Immature natural killer cell (primary cell): ENCODE data around the gene SMARCB1. TPM values are rescaled to one million over a fixed set of nuclear protein-coding genes. Genes with fewer than 3 reads are reported as not detected.

Source experiments
- DNase-seq, 3 donors: peaks; one replicate each; pipeline ENCODE4 v3.0.0; 2022; ENCODE audit warnings: mixed read lengths in 1 of 3
- H3K27ac Mint-ChIP-seq, 6 donors: one replicate each; pipeline ENCODE4 v1.8.0; 2020; ENCODE audit warnings: mixed read lengths in 6 of 6, mild to moderate bottlenecking in 5 of 6, inconsistent platforms in 4 of 6, moderate library complexity in 3 of 6
- H3K27me3 Mint-ChIP-seq, 3 donors: one replicate each; pipeline ENCODE4 v1.8.0; 2020 to 2021; ENCODE audit warnings: low read depth in 3 of 3, mild to moderate bottlenecking in 3 of 3, mixed read lengths in 3 of 3, moderate library complexity in 3 of 3, inconsistent platforms in 1 of 3
- H3K36me3 Mint-ChIP-seq, 3 donors: one replicate each; pipeline ENCODE4 v1.8.0; 2020; ENCODE audit warnings: mixed read lengths in 3 of 3, inconsistent platforms in 2 of 3, mild to moderate bottlenecking in 2 of 3
- H3K4me1 Mint-ChIP-seq, 2 donors: one replicate each; pipeline ENCODE4 v1.8.0; 2020; ENCODE audit warnings: inconsistent platforms in 2 of 2, mild to moderate bottlenecking in 2 of 2, mixed read lengths in 2 of 2, moderate library complexity in 1 of 2
- H3K4me3 Mint-ChIP-seq, 5 donors: one replicate each; pipeline ENCODE4 v1.8.0; 2020; ENCODE audit warnings: mild to moderate bottlenecking in 5 of 5, mixed read lengths in 5 of 5, inconsistent platforms in 3 of 5, moderate library complexity in 3 of 5
- H3K9me3 Mint-ChIP-seq, 6 donors: one replicate each; pipeline ENCODE4 v1.8.0; 2020; ENCODE audit warnings: mild to moderate bottlenecking in 6 of 6, mixed read lengths in 6 of 6, inconsistent platforms in 4 of 6, moderate library complexity in 3 of 6
- polyA plus RNA-seq, 3 donors: library from polyadenylated mRNA; unstranded; fragments of 300-500 nt; fragmentation: Illumina TruSeq; gene quantifications; one replicate each; pipeline ENCODE4 v1.2.3, GENCODE V29; 2021

Gene SMARCB1
- polyA plus RNA-seq, 3 donors from 2014 or later, result 28.5 to 49.5 (median 40.3) TPM

GRCh38 chr22:23752750-23753149 is 34.0 kb upstream of the SMARCB1 start:
- Mint-ChIP-seq H3K27ac (peak overlapping the region in 2 of 6 donors; percentile 55 to 76), H3K4me3 (peak overlapping the region; percentile 62 to 84 (median 75)), H3K27me3 (peaks cover 0 to 2% (median 0%) of the 10 kb centered on the region in 3 donors), H3K4me1 (peaks cover 14 to 18% of the 10 kb centered on the region in 2 donors), H3K9me3 (no peaks in the 10 kb centered on the region), H3K36me3 (peaks cover 0 to 5% (median 0%) of the 10 kb centered on the region in 3 donors)
- DNase-seq, result no peak

GRCh38 chr22:23753385-23753784 is 33.4 kb upstream of the SMARCB1 start:
- H3K9me3 Mint-ChIP-seq, result no peaks in the 10 kb centered on the region
- peaks cover 0 to 2% (median 0%) of the 10 kb centered on the region in 3 donors for H3K27me3 Mint-ChIP-seq
- DNase-seq, result no peak
- no peak overlapping the region for H3K27ac Mint-ChIP-seq
- peaks cover 14 to 18% of the 10 kb centered on the region in 2 donors for H3K4me1 Mint-ChIP-seq
- H3K36me3 Mint-ChIP-seq, result peaks cover 0 to 5% (median 0%) of the 10 kb centered on the region in 3 donors
- no peak overlapping the region for H3K4me3 Mint-ChIP-seq

GRCh38 chr22:23754220-23754919 is 32.4 kb upstream of the SMARCB1 start, which contains the start of gene VPREB3:
Gene VPREB3 (minus strand): TSS chr22:23754425. CDS start chr22:23754363, 62 bp downstream.
- H3K4me3 Mint-ChIP-seq, result no peak within 1 kb of the TSS
- peaks cover 0 to 2% (median 0%) of the 10 kb centered on the region in 3 donors for H3K27me3 Mint-ChIP-seq
- peaks cover 0 to 5% (median 0%) of the 10 kb centered on the region in 3 donors for H3K36me3 Mint-ChIP-seq
- peaks cover 14 to 18% of the 10 kb centered on the region in 2 donors for H3K4me1 Mint-ChIP-seq
- no peaks in the 10 kb centered on the region for H3K9me3 Mint-ChIP-seq
- DNase-seq, result no peak
- peak within 1 kb of the TSS in 1 of 6 donors; percentile 7 for H3K27ac Mint-ChIP-seq

- no peaks in the 10 kb centered on the region for H3K36me3 Mint-ChIP-seq
- H3K9me3 Mint-ChIP-seq, result no peaks in the 10 kb centered on the region
- H3K27me3 Mint-ChIP-seq, result peaks cover 0 to 2% (median 0%) of the 10 kb centered on the region in 3 donors
- H3K4me3 Mint-ChIP-seq, result no peak overlapping the region
- H3K4me1 Mint-ChIP-seq, result peaks cover 6 to 12% of the 10 kb centered on the region in 2 donors
- no peak for DNase-seq
- H3K27ac Mint-ChIP-seq, result peak overlapping the region in 1 of 6 donors; percentile 7
These were observed 31.7 kb upstream of the SMARCB1 start for GRCh38 chr22:23754980-23755636.

GRCh38 chr22:23755711-23756110 is 31.1 kb upstream of the SMARCB1 start:
- no peaks in the 10 kb centered on the region for H3K36me3 Mint-ChIP-seq
- H3K27ac Mint-ChIP-seq, result no peak overlapping the region
- DNase-seq, result no peak
- no peaks in the 10 kb centered on the region for H3K9me3 Mint-ChIP-seq
- H3K27me3 Mint-ChIP-seq, result peaks cover 0 to 2% (median under 1%) of the 10 kb centered on the region in 3 donors
- H3K4me1 Mint-ChIP-seq, result peaks cover under 1 to 6% of the 10 kb centered on the region in 2 donors
- no peak overlapping the region for H3K4me3 Mint-ChIP-seq

GRCh38 chr22:23756891-23757290 is 29.9 kb upstream of the SMARCB1 start:
- Mint-ChIP-seq H3K4me3 (no peak overlapping the region), H3K36me3 (no peaks in the 10 kb centered on the region), H3K27me3 (peaks cover 0 to 2% (median 2%) of the 10 kb centered on the region in 3 donors), H3K27ac (peak overlapping the region in 1 of 6 donors; percentile 69), H3K4me1 (peaks cover 0 to 3% of the 10 kb centered on the region in 2 donors), H3K9me3 (no peaks in the 10 kb centered on the region)
- DNase-seq, result no peak

GRCh38 chr22:23759566-23759965 is 27.2 kb upstream of the SMARCB1 start:
- H3K9me3 Mint-ChIP-seq, result no peaks in the 10 kb centered on the region
- peaks cover 0 to 2% (median 0%) of the 10 kb centered on the region in 3 donors for H3K27me3 Mint-ChIP-seq
- H3K27ac Mint-ChIP-seq, result no peak overlapping the region
- no peak for DNase-seq
- no peak overlapping the region for H3K4me3 Mint-ChIP-seq
- no peaks in the 10 kb centered on the region for H3K36me3 Mint-ChIP-seq
- H3K4me1 Mint-ChIP-seq, result peaks cover 16 to 18% of the 10 kb centered on the region in 2 donors

GRCh38 chr22:23760056-23760455 is 26.7 kb upstream of the SMARCB1 start:
- H3K9me3 Mint-ChIP-seq, result no peaks in the 10 kb centered on the region
- H3K27me3 Mint-ChIP-seq, result peaks cover 0 to 2% (median 0%) of the 10 kb centered on the region in 3 donors
- H3K4me3 Mint-ChIP-seq, result no peak overlapping the region
- no peak for DNase-seq
- no peak overlapping the region for H3K27ac Mint-ChIP-seq
- no peaks in the 10 kb centered on the region for H3K36me3 Mint-ChIP-seq
- H3K4me1 Mint-ChIP-seq, result peaks cover 21 to 23% of the 10 kb centered on the region in 2 donors

GRCh38 chr22:23762842-23763578 is 23.8 kb upstream of the SMARCB1 start, which contains the start of gene C22orf15:
Gene C22orf15 (plus strand): TSS chr22:23762990. CDS start chr22:23763307, 317 bp downstream.
- Mint-ChIP-seq H3K36me3 (no peaks in the 10 kb centered on the region), H3K27me3 (peaks cover 0 to 3% (median 0%) of the 10 kb centered on the region in 3 donors), H3K27ac (peak within 1 kb of the TSS in 5 of 6 donors; percentile 25 to 70 (median 53)), H3K4me1 (peaks cover 33 to 40% of the 10 kb centered on the region in 2 donors), H3K9me3 (no peaks in the 10 kb centered on the region), H3K4me3 (peak within 1 kb of the TSS; percentile 64 to 75 (median 67))
- no peak for DNase-seq

- peak overlapping the region; percentile 64 to 75 (median 67) for H3K4me3 Mint-ChIP-seq
- H3K9me3 Mint-ChIP-seq, result no peaks in the 10 kb centered on the region
- peak; percentile 22 to 32 (median 28) for DNase-seq
- H3K27me3 Mint-ChIP-seq, result peaks cover 0 to 3% (median 0%) of the 10 kb centered on the region in 3 donors
- H3K36me3 Mint-ChIP-seq, result no peaks in the 10 kb centered on the region
- H3K4me1 Mint-ChIP-seq, result peaks cover 33 to 40% of the 10 kb centered on the region in 2 donors
- H3K27ac Mint-ChIP-seq, result peak overlapping the region in 3 of 6 donors; percentile 24 to 46 (median 45)
These were observed 23.2 kb upstream of the SMARCB1 start for GRCh38 chr22:23763579-23763945.

- H3K27ac Mint-ChIP-seq, result peak overlapping the region in 2 of 6 donors; percentile 45 to 46
- H3K36me3 Mint-ChIP-seq, result no peaks in the 10 kb centered on the region
- peaks cover 33 to 40% of the 10 kb centered on the region in 2 donors for H3K4me1 Mint-ChIP-seq
- no peak for DNase-seq
- H3K4me3 Mint-ChIP-seq, result peak overlapping the region; percentile 64 to 75 (median 67)
- peaks cover 0 to 3% (median 0%) of the 10 kb centered on the region in 3 donors for H3K27me3 Mint-ChIP-seq
- H3K9me3 Mint-ChIP-seq, result no peaks in the 10 kb centered on the region
These were observed 22.8 kb upstream of the SMARCB1 start for GRCh38 chr22:23763954-23764353.

GRCh38 chr22:23764899-23765881 is 21.6 kb upstream of the SMARCB1 start:
- no peak for DNase-seq
- no peaks in the 10 kb centered on the region for H3K36me3 Mint-ChIP-seq
- H3K9me3 Mint-ChIP-seq, result no peaks in the 10 kb centered on the region
- peak overlapping the region; percentile 6 to 62 (median 50) for H3K4me3 Mint-ChIP-seq
- no peak overlapping the region for H3K27ac Mint-ChIP-seq
- peaks cover 33 to 40% of the 10 kb centered on the region in 2 donors for H3K4me1 Mint-ChIP-seq
- peaks cover 0 to 3% (median 2%) of the 10 kb centered on the region in 3 donors for H3K27me3 Mint-ChIP-seq
